ENCODE data around the gene SHKBP1. TPM values are rescaled to one million over a fixed set of nuclear protein-coding genes. Genes with fewer than 3 reads are reported as not detected.

Gene SHKBP1
- total and polyA plus RNA-seq, 9 of the 15 experiments (the other 6 are each of a cell fraction or from before 2014, with no cell fraction given) = 1.2 to 58.1 (median 22.3) TPM

DNA sequence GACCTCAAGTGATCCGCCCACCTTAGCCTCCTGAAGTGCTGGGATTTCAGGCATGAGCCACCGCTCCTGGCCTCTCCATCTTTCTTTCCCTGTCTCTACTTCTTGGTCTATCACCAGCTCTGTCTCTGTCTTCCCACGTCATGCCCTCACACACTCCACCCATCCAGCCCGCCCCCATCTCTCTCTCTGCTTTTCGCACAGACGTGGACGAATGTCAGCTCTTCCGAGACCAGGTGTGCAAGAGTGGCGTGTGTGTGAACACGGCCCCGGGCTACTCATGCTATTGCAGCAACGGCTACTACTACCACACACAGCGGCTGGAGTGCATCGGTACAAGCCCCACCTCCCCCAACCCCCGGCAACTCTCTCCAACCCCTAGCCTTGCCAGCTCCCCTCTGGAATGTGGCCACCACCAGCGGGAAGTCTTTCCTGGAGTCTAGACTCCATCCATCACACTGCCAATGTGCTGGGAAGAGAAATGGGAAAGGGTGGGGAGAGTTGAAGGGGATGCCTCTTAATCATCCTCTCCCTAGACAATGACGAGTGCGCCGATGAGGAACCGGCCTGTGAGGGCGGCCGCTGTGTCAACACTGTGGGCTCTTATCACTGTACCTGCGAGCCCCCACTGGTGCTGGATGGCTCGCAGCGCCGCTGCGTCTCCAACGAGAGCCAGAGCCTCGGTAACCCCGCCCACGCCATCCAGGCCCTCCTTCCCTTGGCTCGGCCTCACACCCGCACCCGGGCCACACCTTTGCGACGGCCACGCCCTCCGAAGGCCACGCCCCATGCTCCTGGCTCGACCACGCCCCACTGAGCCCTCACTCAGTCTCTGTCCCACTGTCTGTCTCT, 47.0 kb downstream of the SHKBP1 start (continued):
- TF ChIP-seq ZNF778 (CRISPR knock-in tag; IDR thresholded peaks at IDR 0.05) (no peak), CEBPB (tag; IDR thresholded peaks at IDR 0.05) (peak; percentile 41; the same call in 1 of the 2 replicates), FOXK2 (conservative IDR thresholded peaks at IDR 0.05 in 1 of 2, IDR thresholded peaks at IDR 0.05 in 1 of 2; ENCODE audit: low read depth in 2 of 2) (peak; percentile 48 to 57; a peak in 2 of 4 replicates), ADNP (tag; IDR thresholded peaks at IDR 0.05) (no peak), BHLHE40 (IDR thresholded peaks at IDR 0.05; ENCODE audit: low read length) (peak; percentile 55), CXXC5 (CRISPR knock-in tag; IDR thresholded peaks at IDR 0.05) (peak; percentile 86), RCOR1 (IDR thresholded peaks at IDR 0.05; ENCODE audit: borderline replicate concordance in 1 of 2, low read depth in 2 of 2, low read length in 2 of 2) (peak; percentile 28 to 87; a peak in 3 of 4 replicates), JUND (IDR thresholded peaks at IDR 0.05; ENCODE audit: borderline replicate concordance, low read depth, low read length) (peak; percentile 67; the same call in 1 of the 2 replicates), JUND (tag; IDR thresholded peaks at IDR 0.05; ENCODE audit: borderline replicate concordance, low read depth, low read length) (no peak; the same call in 2 of the 3 replicates), SOX6 (IDR thresholded peaks at IDR 0.05) (peak; percentile 87), ERF (CRISPR knock-in tag; IDR thresholded peaks at IDR 0.05) (0 out of 2 replicates have a peak, but pooled peaks have one; percentile 19), PKNOX1 (IDR thresholded peaks at IDR 0.05) (peak; percentile 67), YY1 (IDR thresholded peaks at IDR 0.05; ENCODE audit: borderline replicate concordance in 1 of 3, control insufficient read depth in 1 of 3, extremely low read depth in 1 of 3, insufficient read depth in 3 of 3, insufficient read length in 1 of 3, insufficient replicate concordance in 2 of 3, low read depth in 1 of 3, low read length in 2 of 3) (peak in 1 of 3 experiments; percentile 29), THAP12 (CRISPR knock-in tag; IDR thresholded peaks at IDR 0.05) (peak; percentile 73; the same call in 1 of the 2 replicates), CCNT2 (IDR thresholded peaks at IDR 0.05; ENCODE audit: borderline replicate concordance, extremely low read depth, insufficient read length, low read depth, low read length) (peak; percentile 93), ATF7 (IDR thresholded peaks at IDR 0.05) (peak; percentile 78), CTBP1 (IDR thresholded peaks at IDR 0.05; ENCODE audit: borderline replicate concordance) (peak; percentile 100), XRCC5 (IDR thresholded peaks at IDR 0.05; ENCODE audit: low read depth, low read length) (peak; percentile 75), RAD21 (CRISPR knock-in tag; conservative IDR thresholded peaks at IDR 0.05 in 1 of 2, IDR thresholded peaks at IDR 0.05 in 1 of 2) (0 out of 4 replicates have a peak, but pooled peaks of 1 of the 2 experiments have one; percentile 1), ZNF668 (CRISPR knock-in tag; IDR thresholded peaks at IDR 0.05) (no peak), TCF7 (IDR thresholded peaks at IDR 0.05; ENCODE audit: borderline replicate concordance) (peak; percentile 14; the same call in 1 of the 2 replicates)

Measured in K562 (cell line).